Loucy (cell line): ENCODE results near the gene ZBTB2.

ENCODE experiments used
- H2AFZ ChIP-seq: fragments of 200-600 bp; sonication (generic); 2 replicates; pipeline ENCODE4 v1.6.0; 2016; ENCODE audit warnings: antibody characterized with exemption, mild to moderate bottlenecking, low read length, moderate library complexity
- H3F3A ChIP-seq: fragments of 200-600 bp; 2 replicates; pipeline ENCODE4 v1.6.0; 2016; ENCODE audit warnings: antibody characterized with exemption, low read depth, mild to moderate bottlenecking
- H3K27me3 ChIP-seq: fragments of 200-600 bp; sonication (generic); 2 replicates; pipeline ENCODE4 v1.6.1; 2014; ENCODE audit warnings: low read length, mild to moderate bottlenecking; ENCODE audit not compliant: insufficient read depth, poor library complexity, severe bottlenecking
- H3K36me3 ChIP-seq: fragments of 200-600 bp; sonication (generic); 2 replicates; pipeline ENCODE4 v1.6.1; 2016; ENCODE audit warnings: low read length; ENCODE audit not compliant: insufficient read depth
- H3K4me1 ChIP-seq: fragments of 200-600 bp; sonication (generic); 2 replicates; pipeline ENCODE4 v1.5.1; 2014; ENCODE audit warnings: low read length, mild to moderate bottlenecking; ENCODE audit not compliant: insufficient read depth, poor library complexity, severe bottlenecking
- H3K4me2 ChIP-seq: fragments of 200-600 bp; sonication (generic); 2 replicates; pipeline ENCODE4 v1.6.0; 2014; ENCODE audit warnings: antibody characterized with exemption, low read length, low read depth, mild to moderate bottlenecking; ENCODE audit not compliant: poor library complexity, severe bottlenecking
- H3K4me3 ChIP-seq: fragments of 200-600 bp; sonication (generic); 2 replicates; pipeline ENCODE4 v1.5.1; 2014; ENCODE audit warnings: low read length, mild to moderate bottlenecking, mixed read lengths; ENCODE audit not compliant: poor library complexity, severe bottlenecking
- H3K79me2 ChIP-seq: fragments of 200-600 bp; sonication (generic); 2 replicates; pipeline ENCODE4 v1.6.1; 2014; ENCODE audit warnings: low read length; ENCODE audit not compliant: insufficient read depth
- H3K9ac ChIP-seq: fragments of 200-600 bp; sonication (generic); 2 replicates; pipeline ENCODE4 v1.6.0; 2014; ENCODE audit warnings: mild to moderate bottlenecking, low read depth, low read length, moderate library complexity; ENCODE audit not compliant: poor library complexity, severe bottlenecking
- H3K9me2 ChIP-seq: fragments of 200-600 bp; sonication (generic); replicated peaks from 2 replicates; pipeline ENCODE4 v1.6.1; 2016; ENCODE audit warnings: low read depth, low read length, mixed read lengths
- H3K9me3 ChIP-seq: fragments of 200-600 bp; sonication (generic); 2 replicates; pipeline ENCODE4 v1.6.1; 2014; ENCODE audit warnings: mild to moderate bottlenecking, antibody characterized with exemption, low read length, low read depth; ENCODE audit not compliant: insufficient read depth
- H4K20me1 ChIP-seq: fragments of 200-600 bp; sonication (generic); 2 replicates; pipeline ENCODE4 v1.6.0; 2014; ENCODE audit warnings: antibody characterized with exemption, low read length, mild to moderate bottlenecking; ENCODE audit not compliant: insufficient read depth, poor library complexity, severe bottlenecking
- CTCF ChIP-seq: fragments of 200-600 bp; sonication (generic); conservative IDR thresholded peaks from 2 replicates; pipeline ENCODE4 v1.5.1; 2014; ENCODE audit warnings: mild to moderate bottlenecking, antibody characterized with exemption, low read length
- EZH2phosphoT487 ChIP-seq: fragments of 200-600 bp; IDR thresholded peaks from 2 replicates; pipeline ENCODE4 v1.6.1; 2018; ENCODE audit warnings: antibody characterized with exemption, mild to moderate bottlenecking, moderate library complexity, borderline replicate concordance

The ZBTB2 gene

DNA sequence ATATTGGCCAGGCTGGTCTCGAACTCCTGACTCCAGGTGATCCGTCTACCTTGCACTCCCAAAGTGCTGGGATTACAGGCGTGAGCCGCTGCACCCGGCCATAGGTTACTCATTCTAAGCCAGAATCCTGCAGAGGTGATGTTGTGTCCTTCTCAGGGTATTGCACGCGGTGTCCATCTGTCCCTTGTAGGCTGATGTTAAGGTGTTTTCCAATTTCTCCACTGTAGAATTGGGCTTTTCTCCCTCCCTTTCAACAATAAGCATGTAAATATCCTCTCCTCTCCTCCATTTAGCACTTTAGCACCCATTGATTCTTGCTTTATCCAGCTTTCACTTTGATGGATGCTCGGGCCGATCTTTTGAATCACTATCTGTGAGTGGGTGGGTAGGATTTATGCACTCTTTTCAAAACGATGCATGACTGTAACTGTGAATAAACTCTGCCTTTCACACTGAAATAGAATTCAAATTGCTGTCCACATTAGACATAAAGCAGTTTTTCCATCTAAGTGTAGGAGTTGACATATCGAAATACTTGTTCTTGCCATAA, 52.6 kb downstream of the ZBTB2 start:
- no peaks in the 10 kb centered on the region for H3F3A ChIP-seq
- TF ChIP-seq CTCF (no peak), EZH2phosphoT487 (no peak)
- no peak overlapping the region for H3K4me2 ChIP-seq
- H2AFZ ChIP-seq: no peak overlapping the region
- H3K4me3 ChIP-seq: no peak overlapping the region
- no peaks in the 10 kb centered on the region for H3K9me2 ChIP-seq
- no peaks in the 10 kb centered on the region for H3K9me3 ChIP-seq
- H3K27me3 ChIP-seq: no peaks in the 10 kb centered on the region
- no peaks in the 10 kb centered on the region for H4K20me1 ChIP-seq
- no peaks in the 10 kb centered on the region for H3K4me1 ChIP-seq
- H3K9ac ChIP-seq: no peak overlapping the region
- no peaks in the 10 kb centered on the region for H3K79me2 ChIP-seq
- no peaks in the 10 kb centered on the region for H3K36me3 ChIP-seq

- H3F3A ChIP-seq: no peaks in the 10 kb centered on the region
- H2AFZ ChIP-seq: no peak overlapping the region
- no peaks in the 10 kb centered on the region for H3K9me3 ChIP-seq
- H3K36me3 ChIP-seq: no peaks in the 10 kb centered on the region
- no peaks in the 10 kb centered on the region for H3K4me1 ChIP-seq
- H3K79me2 ChIP-seq: no peaks in the 10 kb centered on the region
- H4K20me1 ChIP-seq: no peaks in the 10 kb centered on the region
- TF ChIP-seq EZH2phosphoT487: no peak
- no peak for TF ChIP-seq CTCF
- H3K9me2 ChIP-seq: no peaks in the 10 kb centered on the region
- no peak overlapping the region for H3K4me3 ChIP-seq
- no peaks in the 10 kb centered on the region for H3K27me3 ChIP-seq
- H3K9ac ChIP-seq: no peak overlapping the region
- no peak overlapping the region for H3K4me2 ChIP-seq
Observed at GRCh38 chr6:151335930-151336329, 55.4 kb downstream of the ZBTB2 start.

GRCh38 chr6:151330130-151330696, 61.1 kb downstream of the ZBTB2 start:
- TF ChIP-seq EZH2phosphoT487: no peak
- TF ChIP-seq CTCF: no peak
- Histone ChIP-seq H2AFZ (no peak overlapping the region), H3K36me3 (no peaks in the 10 kb centered on the region), H3K79me2 (no peaks in the 10 kb centered on the region), H3K9ac (no peak overlapping the region), H3K9me3 (no peaks in the 10 kb centered on the region), H3F3A (no peaks in the 10 kb centered on the region), H3K4me3 (no peak overlapping the region), H3K4me2 (no peak overlapping the region), H4K20me1 (no peaks in the 10 kb centered on the region), H3K9me2 (no peaks in the 10 kb centered on the region), H3K4me1 (no peaks in the 10 kb centered on the region), H3K27me3 (no peaks in the 10 kb centered on the region)
